Adipocyte (in vitro differentiated cells): ENCODE data around the gene THUMPD2.

Experiments used
- DNase-seq: peaks from one replicate; pipeline ENCODE4 v3.0.0-alpha.2; 2015; ENCODE audit warnings: low read depth
- H3K27me3 ChIP-seq: replicated peaks from 2 replicates; pipeline ENCODE4 v1.7.0; 2013; ENCODE audit warnings: mild to moderate bottlenecking, low read length, moderate library complexity; ENCODE audit not compliant: control insufficient read depth, insufficient read depth
- H3K36me3 ChIP-seq: 2 replicates; pipeline ENCODE4 v1.7.0; 2013; ENCODE audit warnings: low read length, mild to moderate bottlenecking, moderate library complexity; ENCODE audit not compliant: control insufficient read depth, insufficient read depth, severe bottlenecking
- H3K4me1 ChIP-seq: 2 replicates; pipeline ENCODE4 v1.7.0; 2013; ENCODE audit warnings: mild to moderate bottlenecking, low read length, moderate library complexity; ENCODE audit not compliant: control insufficient read depth, insufficient read depth
- H3K4me3 ChIP-seq: 2 replicates; pipeline ENCODE4 v1.7.0; 2013; ENCODE audit warnings: mild to moderate bottlenecking, low read length, moderate library complexity
- H3K9ac ChIP-seq: 2 replicates; pipeline ENCODE4 v1.7.0; 2013; ENCODE audit warnings: mild to moderate bottlenecking, low read length, moderate library complexity
- H3K9me3 ChIP-seq: 2 replicates; pipeline ENCODE4 v1.7.0; 2013; ENCODE audit warnings: mild to moderate bottlenecking, low read length, moderate library complexity; ENCODE audit not compliant: control insufficient read depth

Gene THUMPD2

DNA sequence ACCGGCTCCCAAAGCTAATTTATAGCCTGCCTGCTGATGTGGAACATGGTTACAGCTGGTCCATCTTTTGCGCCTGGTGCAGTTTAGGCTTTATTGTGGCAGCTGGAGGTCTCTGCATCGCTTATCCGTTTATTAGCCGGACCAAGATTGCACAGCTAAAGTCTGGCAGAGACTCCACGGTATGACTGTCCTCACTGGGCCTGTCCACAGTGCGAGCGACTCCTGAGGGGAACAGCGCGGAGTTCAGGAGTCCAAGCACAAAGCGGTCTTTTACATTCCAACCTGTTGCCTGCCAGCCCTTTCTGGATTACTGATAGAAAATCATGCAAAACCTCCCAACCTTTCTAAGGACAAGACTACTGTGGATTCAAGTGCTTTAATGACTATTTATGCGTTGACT lies 62.0 kb downstream of the THUMPD2 start:
- DNase-seq, result no peak
- H3K36me3 ChIP-seq, result no peaks in the 10 kb centered on the region
- no peak overlapping the region for H3K9ac ChIP-seq
- no peaks in the 10 kb centered on the region for H3K9me3 ChIP-seq
- H3K27me3 ChIP-seq, result no peaks in the 10 kb centered on the region
- no peak overlapping the region for H3K4me3 ChIP-seq
- no peaks in the 10 kb centered on the region for H3K4me1 ChIP-seq

DNA sequence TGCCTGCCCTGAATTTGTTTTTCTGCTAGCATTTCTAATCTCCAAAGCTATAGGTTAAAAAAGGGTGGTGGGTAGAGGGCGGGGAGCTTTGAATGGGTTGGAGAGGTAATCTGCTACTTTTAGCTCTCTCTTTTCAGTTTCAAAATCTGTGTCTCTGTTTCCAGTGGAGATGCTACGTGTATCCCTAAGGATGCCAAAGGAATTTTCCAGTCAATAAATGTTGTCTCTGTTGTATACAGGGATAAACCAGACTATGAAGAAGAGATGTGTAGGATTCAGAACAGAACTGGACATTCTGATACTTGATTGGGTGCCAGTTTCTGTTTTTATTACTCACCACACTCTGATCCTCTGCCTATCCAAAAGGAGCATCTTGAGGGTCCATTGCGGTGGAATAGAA lies 63.2 kb downstream of the THUMPD2 start:
- no peak overlapping the region for H3K4me3 ChIP-seq
- H3K36me3 ChIP-seq, result no peaks in the 10 kb centered on the region
- no peak overlapping the region for H3K9ac ChIP-seq
- H3K4me1 ChIP-seq, result no peaks in the 10 kb centered on the region
- DNase-seq, result no peak
- no peaks in the 10 kb centered on the region for H3K9me3 ChIP-seq
- H3K27me3 ChIP-seq, result no peaks in the 10 kb centered on the region

GRCh38 chr2:39715095-39715494 lies 64.0 kb downstream of the THUMPD2 start:
- Histone ChIP-seq H3K27me3 (no peaks in the 10 kb centered on the region), H3K9me3 (no peaks in the 10 kb centered on the region), H3K9ac (no peak overlapping the region), H3K4me3 (no peak overlapping the region), H3K36me3 (no peaks in the 10 kb centered on the region), H3K4me1 (no peaks in the 10 kb centered on the region)
- DNase-seq, result no peak

DNA sequence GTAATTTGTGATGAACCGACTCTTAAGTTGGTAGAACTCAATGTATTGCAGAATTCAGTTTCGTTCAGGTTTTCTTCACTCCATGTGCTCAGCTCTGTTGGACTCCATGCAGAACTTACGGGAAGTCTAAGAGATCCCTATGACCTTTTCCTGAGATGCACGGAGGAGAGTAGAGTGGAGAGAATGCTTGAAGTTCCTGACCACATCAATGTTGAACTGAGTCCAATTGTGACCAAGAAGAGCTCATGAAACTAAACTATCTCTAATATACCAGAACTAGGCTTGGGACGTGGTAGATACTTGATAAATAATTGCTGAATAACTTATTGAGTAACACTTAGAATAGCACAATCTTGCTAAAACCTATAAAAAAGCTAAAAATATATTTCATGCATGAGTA lies 66.1 kb downstream of the THUMPD2 start:
- no peak overlapping the region for H3K4me3 ChIP-seq
- no peaks in the 10 kb centered on the region for H3K27me3 ChIP-seq
- H3K36me3 ChIP-seq, result no peaks in the 10 kb centered on the region
- no peaks in the 10 kb centered on the region for H3K9me3 ChIP-seq
- no peak for DNase-seq
- no peak overlapping the region for H3K9ac ChIP-seq
- no peaks in the 10 kb centered on the region for H3K4me1 ChIP-seq

DNA sequence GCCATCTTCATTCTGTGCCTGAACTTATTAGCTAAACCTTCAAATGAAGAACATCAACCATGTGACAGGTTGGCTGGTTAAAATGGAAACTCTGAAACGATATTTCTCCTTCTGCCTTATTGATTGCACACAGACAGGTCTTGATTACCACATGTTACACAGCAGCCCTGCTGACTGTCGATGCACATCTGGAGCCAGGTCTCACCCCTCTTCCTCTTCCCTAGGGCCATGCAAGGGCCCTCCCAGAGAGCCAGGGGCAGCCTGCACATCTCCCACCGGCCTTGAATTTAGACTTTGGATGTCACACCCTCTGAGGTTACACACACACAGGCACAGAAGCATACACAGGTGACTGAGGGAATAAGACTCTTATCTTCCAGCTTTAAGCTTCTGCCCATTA lies 68.3 kb downstream of the THUMPD2 start:
- no peaks in the 10 kb centered on the region for H3K4me1 ChIP-seq
- no peak overlapping the region for H3K9ac ChIP-seq
- DNase-seq, result no peak
- no peak overlapping the region for H3K4me3 ChIP-seq
- H3K27me3 ChIP-seq, result no peaks in the 10 kb centered on the region
- H3K9me3 ChIP-seq, result no peaks in the 10 kb centered on the region
- no peaks in the 10 kb centered on the region for H3K36me3 ChIP-seq

GRCh38 chr2:39708003-39708402 lies 71.1 kb downstream of the THUMPD2 start:
- DNase-seq, result no peak
- H3K4me3 ChIP-seq, result no peak overlapping the region
- H3K9ac ChIP-seq, result no peak overlapping the region
- H3K27me3 ChIP-seq, result no peaks in the 10 kb centered on the region
- H3K36me3 ChIP-seq, result no peaks in the 10 kb centered on the region
- no peaks in the 10 kb centered on the region for H3K9me3 ChIP-seq
- H3K4me1 ChIP-seq, result no peaks in the 10 kb centered on the region

DNA sequence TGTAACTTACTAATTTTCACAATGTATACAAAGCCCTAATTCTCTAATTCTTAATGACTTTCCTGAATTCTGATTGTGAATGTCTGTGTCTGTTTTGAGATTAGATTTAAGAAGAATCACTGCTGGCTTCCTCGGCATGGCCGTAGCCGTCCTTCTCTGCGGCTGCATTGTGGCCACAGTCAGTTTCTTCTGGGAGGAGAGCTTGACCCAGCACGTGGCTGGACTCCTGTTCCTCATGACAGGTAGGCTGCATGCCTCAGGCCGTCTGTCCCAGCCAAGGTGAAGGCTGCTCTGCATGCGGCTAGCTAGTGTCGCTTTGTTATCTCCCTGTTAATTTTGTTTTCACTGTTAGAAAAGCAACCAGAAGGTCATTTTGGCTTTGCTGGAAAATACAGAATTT lies 72.1 kb downstream of the THUMPD2 start:
- Histone ChIP-seq H3K27me3 (no peaks in the 10 kb centered on the region), H3K9me3 (peaks cover 10% of the 10 kb centered on the region), H3K4me1 (no peaks in the 10 kb centered on the region), H3K4me3 (no peak overlapping the region), H3K36me3 (no peaks in the 10 kb centered on the region), H3K9ac (no peak overlapping the region)
- DNase-seq, result no peak

DNA sequence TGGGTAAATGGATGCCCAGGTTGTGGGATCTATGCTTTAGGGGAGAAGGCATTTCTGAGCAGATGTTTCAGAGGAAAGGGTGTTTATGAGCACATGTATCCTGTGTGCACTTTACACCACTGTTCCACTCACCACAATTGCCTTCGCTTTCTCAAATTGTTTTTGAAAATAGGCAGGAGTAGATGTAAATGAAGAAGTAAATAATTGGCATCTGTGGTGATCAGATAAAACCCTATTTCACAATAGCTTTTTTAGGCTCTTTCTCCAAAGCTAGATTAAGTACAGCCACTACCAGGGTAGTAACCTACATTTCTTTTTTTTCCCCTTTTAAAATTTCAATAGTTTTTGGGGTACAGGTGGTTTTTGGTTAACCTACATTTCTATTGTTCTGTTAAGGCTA lies 72.7 kb downstream of the THUMPD2 start:
- Histone ChIP-seq H3K9me3 (peaks cover 16% of the 10 kb centered on the region), H3K36me3 (no peaks in the 10 kb centered on the region), H3K9ac (no peak overlapping the region), H3K4me1 (no peaks in the 10 kb centered on the region), H3K4me3 (no peak overlapping the region), H3K27me3 (no peaks in the 10 kb centered on the region)
- no peak for DNase-seq

- Histone ChIP-seq H3K9me3 (peaks cover 23% of the 10 kb centered on the region), H3K36me3 (no peaks in the 10 kb centered on the region), H3K27me3 (no peaks in the 10 kb centered on the region), H3K9ac (no peak overlapping the region), H3K4me1 (no peaks in the 10 kb centered on the region), H3K4me3 (no peak overlapping the region)
- DNase-seq, result no peak
These were observed 73.4 kb downstream of the THUMPD2 start for GRCh38 chr2:39705638-39706037.

DNA sequence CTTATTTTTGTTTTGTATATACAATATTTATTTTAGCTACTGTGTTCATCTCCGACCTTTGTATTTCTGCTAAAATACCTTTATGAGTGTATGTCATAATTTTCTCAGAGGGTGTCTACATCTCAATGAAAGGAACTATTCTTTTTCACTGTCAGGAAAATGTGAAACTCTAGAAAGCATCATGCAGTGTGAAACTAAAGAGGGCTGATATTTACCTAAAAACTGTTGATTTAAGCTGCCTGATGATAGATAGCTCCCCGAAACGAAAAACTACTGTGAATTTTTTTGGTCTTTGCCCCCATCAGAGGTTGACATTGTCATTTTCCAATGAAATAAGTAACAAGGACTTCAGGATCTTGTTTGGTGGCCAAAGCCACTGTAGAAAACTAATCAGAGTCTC lies 74.5 kb downstream of the THUMPD2 start:
- Histone ChIP-seq H3K9me3 (peaks cover 34% of the 10 kb centered on the region), H3K9ac (no peak overlapping the region), H3K27me3 (no peaks in the 10 kb centered on the region), H3K4me1 (no peaks in the 10 kb centered on the region), H3K4me3 (no peak overlapping the region), H3K36me3 (no peaks in the 10 kb centered on the region)
- DNase-seq, result no peak

GRCh38 chr2:39703181-39703872 lies 75.7 kb downstream of the THUMPD2 start:
- H3K27me3 ChIP-seq, result no peaks in the 10 kb centered on the region
- H3K9me3 ChIP-seq, result peaks cover 38% of the 10 kb centered on the region
- no peak for DNase-seq
- no peaks in the 10 kb centered on the region for H3K36me3 ChIP-seq
- no peaks in the 10 kb centered on the region for H3K4me1 ChIP-seq
- no peak overlapping the region for H3K9ac ChIP-seq
- H3K4me3 ChIP-seq, result no peak overlapping the region

DNA sequence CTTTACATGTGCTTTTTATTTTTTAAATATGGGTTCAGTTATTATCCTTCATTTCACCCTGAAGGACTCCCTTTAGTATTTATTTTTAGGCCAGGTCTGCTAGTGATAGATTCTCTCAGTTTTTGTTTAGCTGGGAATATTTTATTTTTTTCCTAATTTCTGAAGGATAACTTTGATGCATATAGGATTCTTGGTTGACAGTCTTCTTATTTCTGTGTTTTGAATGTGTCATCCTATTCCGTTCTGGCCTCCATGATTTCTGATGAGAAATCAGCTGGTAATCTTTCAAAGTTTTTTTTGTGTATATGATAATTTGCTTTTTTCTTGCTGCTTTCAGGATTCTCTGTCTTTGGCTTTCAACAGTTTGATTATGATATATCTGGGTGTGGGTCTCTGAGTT lies 77.9 kb downstream of the THUMPD2 start:
- Histone ChIP-seq H3K36me3 (no peaks in the 10 kb centered on the region), H3K4me3 (no peak overlapping the region), H3K9me3 (peaks cover 38% of the 10 kb centered on the region), H3K9ac (no peak overlapping the region), H3K4me1 (peaks cover 7% of the 10 kb centered on the region), H3K27me3 (no peaks in the 10 kb centered on the region)
- no peak for DNase-seq
